Measurements from ENCODE around the gene NCBP1.
"Not testable (repeated sequence)": the region's sequence is repeated elsewhere in the genome, so short reads cannot be mapped to it uniquely, and the experiment has no call there.

NCBP1 gene

DNA sequence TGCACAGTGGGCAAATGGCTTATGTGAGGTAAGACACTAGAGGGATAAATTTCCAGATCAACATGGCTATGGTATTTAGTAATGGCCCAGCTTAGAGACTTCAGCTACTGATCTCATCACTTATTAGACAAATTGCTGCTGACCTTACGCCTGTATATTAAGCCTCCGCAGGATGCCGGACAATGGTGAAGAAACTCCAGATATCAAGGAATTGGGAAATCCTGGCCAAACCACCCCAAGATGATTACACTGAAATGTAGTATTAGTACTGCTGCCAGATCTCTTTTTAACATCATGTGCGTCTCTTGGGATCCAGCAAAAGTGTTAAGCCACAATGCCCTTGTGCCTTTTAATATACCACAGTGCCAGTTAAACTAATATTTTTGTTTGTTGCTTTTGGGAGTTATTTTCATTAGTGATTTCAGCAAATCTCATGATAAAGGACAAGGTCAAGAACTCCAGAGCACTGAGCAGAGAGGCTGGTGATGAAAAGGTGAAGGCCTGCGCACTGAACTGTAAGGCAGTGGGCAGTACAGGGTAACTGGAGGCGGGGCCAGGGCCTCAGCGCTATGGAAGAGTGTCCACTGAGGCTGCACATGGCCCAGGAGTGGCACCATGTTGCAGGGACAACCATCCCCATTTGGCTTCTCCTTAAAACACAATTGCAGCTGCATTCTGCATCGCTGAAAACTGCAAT is 32.9 kb upstream of the NCBP1 start:
- no peak overlapping the region for H3K27ac ChIP-seq (ENCODE audit: low read depth, low read length)
- peaks cover 8% of the 10 kb centered on the region for H3K36me3 ChIP-seq (ENCODE audit: insufficient read depth, low read length)
- H3K4me3 ChIP-seq (ENCODE audit: low read depth, low read length), result no peak overlapping the region
- H2AFZ ChIP-seq (ENCODE audit: low read length, unreplicated experiment), result no peak overlapping the region
- H3K4me1 ChIP-seq (ENCODE audit: control insufficient read depth, insufficient read depth, low read length, unreplicated experiment), result no peaks in the 10 kb centered on the region
- no peaks in the 10 kb centered on the region for H3K27me3 ChIP-seq (ENCODE audit: insufficient read depth, low read length)
- no peaks in the 10 kb centered on the region for H3K79me2 ChIP-seq (ENCODE audit: control insufficient read depth, insufficient read depth, low read length, unreplicated experiment)

DNA sequence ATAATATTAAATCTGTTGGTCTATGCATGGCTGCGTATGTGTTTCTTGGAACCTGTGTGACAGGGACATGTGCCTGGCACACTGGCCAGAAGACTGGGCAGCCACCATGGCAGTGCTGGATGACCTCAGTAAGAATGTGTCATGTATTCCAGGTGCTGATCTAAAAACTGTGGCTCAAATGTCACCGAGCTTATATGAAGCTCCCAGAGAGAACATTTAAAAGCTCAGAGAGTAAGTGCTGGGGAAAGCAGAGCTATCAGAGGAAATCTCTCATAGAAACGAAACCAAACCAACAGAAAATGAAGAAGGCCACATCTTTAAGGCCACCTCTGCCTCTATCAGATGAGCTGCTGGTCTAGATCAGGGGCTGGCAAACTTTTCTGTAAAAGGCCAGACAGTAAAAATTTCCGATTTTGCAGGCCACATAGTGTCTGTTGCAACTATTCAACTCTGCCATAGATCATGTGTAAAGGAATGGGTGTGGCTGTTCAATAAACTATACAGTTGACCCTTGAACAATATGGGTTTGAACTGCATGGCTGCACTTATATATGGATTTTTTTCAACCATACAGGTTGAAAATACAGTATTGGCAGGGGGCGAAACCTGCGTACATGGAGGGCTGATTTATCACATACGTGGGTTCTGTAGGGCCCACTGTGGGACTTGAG is 32.3 kb upstream of the NCBP1 start:
- Histone ChIP-seq H3K27me3 (ENCODE audit: insufficient read depth, low read length) (no peaks in the 10 kb centered on the region), H3K27ac (ENCODE audit: low read depth, low read length) (no peak overlapping the region), H3K4me1 (ENCODE audit: control insufficient read depth, insufficient read depth, low read length, unreplicated experiment) (no peaks in the 10 kb centered on the region), H3K4me3 (ENCODE audit: low read depth, low read length) (no peak overlapping the region), H2AFZ (ENCODE audit: low read length, unreplicated experiment) (no peak overlapping the region), H3K36me3 (ENCODE audit: insufficient read depth, low read length) (peaks cover 15% of the 10 kb centered on the region), H3K79me2 (ENCODE audit: control insufficient read depth, insufficient read depth, low read length, unreplicated experiment) (no peaks in the 10 kb centered on the region)

DNA sequence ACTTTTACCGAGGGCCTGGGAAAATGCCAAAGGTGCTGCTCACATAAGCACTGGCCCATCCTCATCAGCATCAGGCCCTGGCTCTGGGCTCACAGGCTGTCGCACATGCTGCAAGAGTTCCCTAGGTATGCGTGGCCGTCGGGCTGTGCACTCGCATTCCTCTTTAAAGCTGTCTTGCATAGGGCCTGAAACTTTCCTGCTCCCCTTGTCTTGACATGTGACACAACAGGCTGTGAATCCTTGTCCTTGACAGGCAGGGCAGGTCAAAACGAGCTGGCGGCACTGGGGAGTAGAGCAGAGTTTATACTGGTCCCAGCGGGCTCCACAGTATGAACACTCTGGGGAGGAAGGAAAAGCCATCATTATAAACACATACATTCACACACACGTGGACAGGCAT is 31.2 kb upstream of the NCBP1 start:
- H3K27ac ChIP-seq (ENCODE audit: low read depth, low read length), result no peak overlapping the region
- H3K4me1 ChIP-seq (ENCODE audit: control insufficient read depth, insufficient read depth, low read length, unreplicated experiment), result no peaks in the 10 kb centered on the region
- H2AFZ ChIP-seq (ENCODE audit: low read length, unreplicated experiment), result no peak overlapping the region
- H3K4me3 ChIP-seq (ENCODE audit: low read depth, low read length), result no peak overlapping the region
- H3K36me3 ChIP-seq (ENCODE audit: insufficient read depth, low read length), result peaks cover 15% of the 10 kb centered on the region
- H3K79me2 ChIP-seq (ENCODE audit: control insufficient read depth, insufficient read depth, low read length, unreplicated experiment), result no peaks in the 10 kb centered on the region
- H3K27me3 ChIP-seq (ENCODE audit: insufficient read depth, low read length), result no peaks in the 10 kb centered on the region

DNA sequence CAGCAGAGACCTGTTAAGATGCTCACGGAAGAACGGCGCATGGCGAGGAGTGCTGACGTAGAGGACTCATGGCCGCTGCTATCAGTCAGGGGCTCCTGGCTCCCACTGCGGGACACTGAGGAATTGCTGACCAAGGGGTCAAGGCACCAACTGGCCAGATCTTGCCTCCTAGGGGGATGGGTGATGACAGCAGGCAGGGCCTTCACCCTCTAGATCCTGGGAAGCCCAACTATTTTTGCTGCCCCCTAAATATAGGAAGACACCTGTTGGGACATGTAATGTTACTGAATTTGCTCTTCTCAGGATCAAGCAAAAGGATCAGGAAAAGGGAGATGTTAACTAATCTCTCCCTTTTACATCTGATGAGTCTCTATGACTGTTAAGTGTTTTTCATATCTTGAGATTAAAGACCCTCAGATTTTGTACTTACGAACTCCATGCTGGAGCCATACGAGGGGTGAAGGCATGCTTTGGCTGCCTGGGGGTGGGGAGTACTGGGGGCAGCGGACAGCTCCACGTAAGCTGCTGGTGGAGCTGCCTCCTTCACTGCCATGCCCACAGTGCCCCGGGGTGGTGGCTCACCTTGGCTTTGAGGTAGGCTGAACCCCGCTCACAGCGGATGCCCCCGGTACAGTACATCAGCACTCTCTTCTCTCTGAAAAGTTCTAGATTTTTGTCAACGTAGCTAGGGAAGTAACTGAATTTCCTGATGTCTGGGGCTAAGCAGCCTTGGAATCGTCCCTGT is 28.5 kb upstream of the NCBP1 start:
- H3K36me3 ChIP-seq (ENCODE audit: insufficient read depth, low read length), result peaks cover 15% of the 10 kb centered on the region
- H2AFZ ChIP-seq (ENCODE audit: low read length, unreplicated experiment), result no peak overlapping the region
- no peak overlapping the region for H3K27ac ChIP-seq (ENCODE audit: low read depth, low read length)
- H3K27me3 ChIP-seq (ENCODE audit: insufficient read depth, low read length), result no peaks in the 10 kb centered on the region
- no peaks in the 10 kb centered on the region for H3K79me2 ChIP-seq (ENCODE audit: control insufficient read depth, insufficient read depth, low read length, unreplicated experiment)
- H3K4me3 ChIP-seq (ENCODE audit: low read depth, low read length), result no peak overlapping the region
- no peaks in the 10 kb centered on the region for H3K4me1 ChIP-seq (ENCODE audit: control insufficient read depth, insufficient read depth, low read length, unreplicated experiment)

DNA sequence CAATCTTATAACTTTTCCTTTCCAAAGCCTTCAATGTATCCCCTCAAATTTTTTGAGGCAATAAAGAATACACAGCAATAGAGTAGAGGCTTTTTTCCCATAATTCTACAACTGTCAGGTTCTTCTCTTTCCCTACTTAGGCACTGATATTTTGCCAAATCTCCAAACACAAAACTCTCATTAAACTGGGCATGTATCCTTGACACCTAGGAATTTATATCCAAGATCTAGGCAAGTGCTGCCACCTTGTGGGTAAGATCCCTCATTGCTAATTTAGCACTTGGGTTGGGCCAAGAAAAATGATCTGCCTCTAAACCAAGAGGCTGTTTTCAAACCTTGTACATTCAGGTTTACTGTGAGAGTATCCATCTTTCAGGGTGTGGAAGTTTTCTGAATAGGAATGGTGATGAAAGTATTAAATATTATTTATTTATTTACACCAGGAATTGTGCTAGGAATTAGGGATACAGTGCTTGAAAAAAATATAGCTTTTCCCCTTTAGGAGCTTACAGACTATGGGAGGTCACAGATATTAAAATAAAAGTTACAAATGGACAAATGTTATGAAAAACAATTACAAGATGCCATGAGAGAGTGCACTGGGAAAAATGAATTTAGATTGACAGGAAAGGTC is 18.1 kb upstream of the NCBP1 start:
- no peaks in the 10 kb centered on the region for H3K4me1 ChIP-seq (ENCODE audit: control insufficient read depth, insufficient read depth, low read length, unreplicated experiment)
- H2AFZ ChIP-seq (ENCODE audit: low read length, unreplicated experiment), result no peak overlapping the region
- H3K36me3 ChIP-seq (ENCODE audit: insufficient read depth, low read length), result peaks cover under 1% of the 10 kb centered on the region; the same call in 1 of the 2 replicates
- no peak overlapping the region for H3K4me3 ChIP-seq (ENCODE audit: low read depth, low read length)
- no peak overlapping the region for H3K27ac ChIP-seq (ENCODE audit: low read depth, low read length)
- H3K27me3 ChIP-seq (ENCODE audit: insufficient read depth, low read length), result no peaks in the 10 kb centered on the region
- H3K79me2 ChIP-seq (ENCODE audit: control insufficient read depth, insufficient read depth, low read length, unreplicated experiment), result no peaks in the 10 kb centered on the region

DNA sequence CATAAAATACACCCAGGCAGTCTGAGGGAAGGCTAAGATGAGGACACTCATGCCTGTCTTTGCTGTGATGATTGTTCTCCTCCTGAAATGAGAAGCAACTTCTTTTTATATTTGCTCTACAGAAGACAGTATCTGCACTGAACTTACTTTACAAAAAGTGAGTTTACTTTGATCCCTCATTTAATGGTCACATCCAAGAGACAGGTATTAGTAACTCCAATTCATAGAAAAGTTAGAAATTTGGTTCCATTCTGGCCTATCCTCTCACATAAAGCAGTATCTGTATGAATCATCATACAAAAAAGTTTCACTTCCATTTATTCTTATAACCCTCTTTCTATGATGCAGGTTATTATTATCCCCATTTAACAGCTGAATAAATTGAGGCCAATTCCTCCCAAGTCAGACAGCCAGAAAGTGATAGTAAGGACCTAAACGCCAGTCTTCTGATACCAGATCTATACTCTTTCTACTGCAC is 15.6 kb upstream of the NCBP1 start:
- Histone ChIP-seq H2AFZ (ENCODE audit: low read length, unreplicated experiment) (no peak overlapping the region), H3K4me1 (ENCODE audit: control insufficient read depth, insufficient read depth, low read length, unreplicated experiment) (no peaks in the 10 kb centered on the region), H3K4me3 (ENCODE audit: low read depth, low read length) (no peak overlapping the region), H3K36me3 (ENCODE audit: insufficient read depth, low read length) (no peaks in the 10 kb centered on the region), H3K27ac (ENCODE audit: low read depth, low read length) (no peak overlapping the region), H3K27me3 (ENCODE audit: insufficient read depth, low read length) (no peaks in the 10 kb centered on the region), H3K79me2 (ENCODE audit: control insufficient read depth, insufficient read depth, low read length, unreplicated experiment) (no peaks in the 10 kb centered on the region)

DNA sequence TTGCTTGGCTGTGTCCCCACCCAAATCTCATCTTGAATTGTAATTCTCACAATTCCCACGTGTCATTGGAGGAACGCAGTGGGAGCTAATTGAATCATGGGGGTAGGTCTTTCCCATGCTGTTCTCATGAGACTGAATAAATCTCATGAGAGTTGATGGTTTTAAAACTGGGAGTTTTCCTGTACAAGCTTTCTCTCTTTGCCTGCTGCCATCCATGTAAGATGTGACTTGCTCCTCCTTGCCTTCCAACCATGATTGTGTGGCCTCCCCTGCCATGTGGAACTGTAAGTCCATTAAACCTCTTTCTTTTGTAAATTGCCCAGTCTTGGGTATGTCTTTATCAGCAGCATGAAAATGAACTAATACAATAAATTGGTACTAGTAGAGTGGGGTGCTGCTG is 13.6 kb upstream of the NCBP1 start:
- H3K4me1 ChIP-seq (ENCODE audit: control insufficient read depth, insufficient read depth, low read length, unreplicated experiment), result not testable (repeated sequence)

DNA sequence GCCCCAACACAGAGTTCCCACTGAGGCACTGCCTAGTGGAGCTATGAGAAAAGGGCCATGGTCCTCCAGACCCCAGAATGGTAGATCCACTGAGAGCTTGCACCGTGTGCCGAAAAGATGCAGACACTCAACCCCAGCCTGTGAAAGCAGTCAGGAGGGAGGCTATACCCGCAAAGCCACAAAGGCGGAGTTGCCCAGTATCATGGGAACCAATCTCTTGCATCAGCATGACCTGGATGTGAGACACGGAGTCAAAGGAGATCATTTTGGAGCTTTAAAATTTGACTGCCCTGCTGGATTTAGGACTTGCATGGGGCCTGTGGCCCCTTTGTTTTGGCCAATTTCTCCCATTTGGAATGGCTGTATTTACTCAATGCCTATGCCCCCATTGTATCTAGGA is 11.1 kb upstream of the NCBP1 start:
- not testable (repeated sequence) for H2AFZ ChIP-seq (ENCODE audit: low read length, unreplicated experiment); H3K4me3 ChIP-seq (ENCODE audit: low read depth, low read length); H3K27me3 ChIP-seq (ENCODE audit: insufficient read depth, low read length); H3K79me2 ChIP-seq (ENCODE audit: control insufficient read depth, insufficient read depth, low read length, unreplicated experiment); H3K27ac ChIP-seq (ENCODE audit: low read depth, low read length); H3K4me1 ChIP-seq (ENCODE audit: control insufficient read depth, insufficient read depth, low read length, unreplicated experiment)
- H3K36me3 ChIP-seq (ENCODE audit: insufficient read depth, low read length), result peaks cover 17% of the 10 kb centered on the region; the same call in 1 of the 2 replicates

More for the DNA sequence above, 13.6 kb upstream of the NCBP1 start:
- H3K4me3 ChIP-seq (ENCODE audit: low read depth, low read length); H3K79me2 ChIP-seq (ENCODE audit: control insufficient read depth, insufficient read depth, low read length, unreplicated experiment); H3K27me3 ChIP-seq (ENCODE audit: insufficient read depth, low read length); H2AFZ ChIP-seq (ENCODE audit: low read length, unreplicated experiment); H3K27ac ChIP-seq (ENCODE audit: low read depth, low read length): not testable (repeated sequence)
- peaks cover 11% of the 10 kb centered on the region; the same call in 1 of the 2 replicates for H3K36me3 ChIP-seq (ENCODE audit: insufficient read depth, low read length)

DNA sequence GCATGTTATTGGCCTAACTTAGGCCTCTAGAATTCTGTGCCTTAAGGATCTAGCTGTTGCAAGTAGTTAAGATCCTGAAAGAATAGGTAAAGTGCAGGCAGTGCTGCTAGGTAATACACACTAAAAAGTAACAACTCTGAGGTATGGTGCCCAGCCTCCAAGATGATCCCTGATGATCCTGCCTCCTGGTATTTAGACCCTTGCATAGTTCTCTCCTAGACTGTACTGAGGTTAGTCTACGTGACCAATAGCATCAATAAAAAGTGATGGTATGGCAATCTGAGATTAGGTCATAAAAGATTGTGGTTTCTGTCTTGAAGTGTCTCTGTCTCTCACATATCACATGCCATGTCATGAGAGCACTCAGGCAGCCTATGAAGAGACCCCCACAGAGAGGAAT is 9.7 kb upstream of the NCBP1 start:
- Histone ChIP-seq H3K27ac (ENCODE audit: low read depth, low read length) (no peak overlapping the region), H3K36me3 (ENCODE audit: insufficient read depth, low read length) (peaks cover 17% of the 10 kb centered on the region; the same call in 1 of the 2 replicates), H3K4me1 (ENCODE audit: control insufficient read depth, insufficient read depth, low read length, unreplicated experiment) (peaks cover 13% of the 10 kb centered on the region), H2AFZ (ENCODE audit: low read length, unreplicated experiment) (no peak overlapping the region), H3K4me3 (ENCODE audit: low read depth, low read length) (no peak overlapping the region), H3K27me3 (ENCODE audit: insufficient read depth, low read length) (no peaks in the 10 kb centered on the region), H3K79me2 (ENCODE audit: control insufficient read depth, insufficient read depth, low read length, unreplicated experiment) (peaks cover 18% of the 10 kb centered on the region)

DNA sequence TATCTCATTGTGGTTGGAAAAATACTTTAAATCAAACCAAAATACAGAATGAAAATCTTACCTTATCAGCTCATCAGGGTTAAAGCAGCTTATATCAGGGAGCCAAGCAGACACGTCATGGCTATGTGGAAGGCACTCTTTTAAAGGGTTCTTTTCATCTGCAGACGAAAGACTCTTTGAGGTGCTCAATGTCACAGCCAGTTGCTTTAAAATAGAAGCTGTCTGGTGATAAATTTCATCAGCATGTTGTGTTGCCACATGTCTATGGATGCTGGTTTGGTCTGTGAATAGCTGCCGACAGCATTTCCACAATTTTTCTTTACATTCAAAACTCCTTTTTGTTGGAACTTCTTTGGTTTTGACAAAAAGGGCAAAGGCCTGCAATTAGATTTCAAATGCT is 8.0 kb upstream of the NCBP1 start:
- Histone ChIP-seq H2AFZ (ENCODE audit: low read length, unreplicated experiment) (no peak overlapping the region), H3K36me3 (ENCODE audit: insufficient read depth, low read length) (peaks cover 17% of the 10 kb centered on the region; the same call in 1 of the 2 replicates), H3K4me3 (ENCODE audit: low read depth, low read length) (no peak overlapping the region), H3K4me1 (ENCODE audit: control insufficient read depth, insufficient read depth, low read length, unreplicated experiment) (peaks cover 13% of the 10 kb centered on the region), H3K27ac (ENCODE audit: low read depth, low read length) (no peak overlapping the region), H3K27me3 (ENCODE audit: insufficient read depth, low read length) (no peaks in the 10 kb centered on the region), H3K79me2 (ENCODE audit: control insufficient read depth, insufficient read depth, low read length, unreplicated experiment) (peaks cover 34% of the 10 kb centered on the region)

All from ACC112 (cell line).